HepG2 (cell line): ENCODE data around the gene SIAH2. TPM values are rescaled to one million over a fixed set of nuclear protein-coding genes. Genes with fewer than 3 reads are reported as not detected.

Experiments used
- ATAC-seq: fragments of 200-7000 bp; cut with Tn5 transposase; 3 replicates; pipeline ENCODE4 v1.9.1; 2020; ENCODE audit warnings: mild to moderate bottlenecking, moderate library complexity
- BruUV-seq: library from RNA; stranded (reverse); fragments of 400-500 nt; replicated peaks from 2 replicates; lab custom pipeline; 2021; lab: Mats Ljungman, UMichigan
- CTCF ChIA-PET: fragments of 300-600 bp; formaldehyde crosslinking; extraction: SDS; loops from one replicate; lab custom pipeline; 2021; ENCODE audit warnings: low total read pairs, inconsistent platforms, low intra/inter-chr PET ratio; lab: Yijun Ruan, JAX
- POLR2A ChIA-PET: fragments of 350-600 bp; sonication (Branson Sonifier 250); formaldehyde crosslinking; loops from one replicate; lab custom pipeline; 2020; ENCODE audit warnings: antibody characterized with exemption, inconsistent platforms; lab: Yijun Ruan, JAX
- DNase-seq: peaks from one replicate; pipeline ENCODE4 v3.0.0-alpha.2; 2015; ENCODE audit warnings: low spot score
- FAIRE-seq: peaks from 3 replicates; lab custom pipeline; 2011; peaks lifted over from hg19 to GRCh38; lab: Jason Lieb, UNC
- H2AFZ ChIP-seq: one replicate; pipeline ENCODE4 v1.6.1; 2011; ENCODE audit warnings: low read length, inconsistent platforms
- H3K27ac ChIP-seq: fragments of 300-600 bp; 3 replicates; pipeline ENCODE4 v1.8.0; 2011; ENCODE audit warnings: mixed run types, mild to moderate bottlenecking, mixed read lengths, low read length, inconsistent platforms; ENCODE audit not compliant: insufficient read depth; ENCODE audit errors: extremely low read length
- H3K27me3 ChIP-seq, 2 experiments: fragments of 200-600 bp in 1 of 2; 2 replicates in 1 of 2; 3 replicates in 1 of 2; pipeline versions ENCODE4 v1.6.0 to v1.8.0; 2011; ENCODE audit warnings: low read length in 2 of 2, mild to moderate bottlenecking in 2 of 2, moderate library complexity in 2 of 2, inconsistent platforms in 1 of 2; ENCODE audit not compliant: insufficient read depth in 2 of 2, control insufficient read depth in 1 of 2
- H3K36me3 ChIP-seq, 2 experiments: fragments of 200-600 bp in 1 of 2; replicated peaks in 1 of 2; 2 replicates in 1 of 2; 3 replicates in 1 of 2; pipeline versions ENCODE4 v1.5.1 to v1.8.0; 2011; ENCODE audit warnings: low read length in 2 of 2, inconsistent platforms in 1 of 2; ENCODE audit not compliant: insufficient read depth in 2 of 2, control insufficient read depth in 1 of 2
- H3K4me1 ChIP-seq: 2 replicates; pipeline ENCODE4 v1.5.1; 2012; ENCODE audit warnings: low read length, inconsistent platforms; ENCODE audit not compliant: insufficient read depth
- H3K4me2 ChIP-seq: 2 replicates; pipeline ENCODE4 v1.6.0; 2011; ENCODE audit warnings: low read depth, low read length, inconsistent platforms
- H3K4me3 ChIP-seq, 3 experiments: fragments of 200-600 bp in 1 of 3; sonication (generic), shearing (Covaris generic) in 1 of 3; replicated peaks in 1 of 3; 2 replicates each; pipeline ENCODE4 v1.5.1; 2011 to 2016; ENCODE audit warnings: low read length in 3 of 3, inconsistent platforms in 2 of 3, low read depth in 2 of 3, mild to moderate bottlenecking in 2 of 3, control low read depth in 1 of 3, mixed read lengths in 1 of 3; ENCODE audit not compliant: insufficient read depth in 1 of 3
- H3K79me2 ChIP-seq: one replicate; pipeline ENCODE4 v1.6.1; 2011; ENCODE audit warnings: low read length, inconsistent platforms; ENCODE audit not compliant: insufficient read depth
- H3K9ac ChIP-seq: 2 replicates; pipeline ENCODE4 v1.6.0; 2011; ENCODE audit warnings: mild to moderate bottlenecking, low read depth, low read length, inconsistent platforms; ENCODE audit not compliant: insufficient read depth
- H3K9me3 ChIP-seq: 2 replicates; pipeline ENCODE4 v1.5.1; 2012; ENCODE audit warnings: mild to moderate bottlenecking, low read length
- H4K20me1 ChIP-seq: 2 replicates; pipeline ENCODE4 v1.6.0; 2011; ENCODE audit warnings: inconsistent platforms, mild to moderate bottlenecking, low read length, moderate library complexity; ENCODE audit not compliant: insufficient read depth
- FOXA3 ChIP-seq: IDR thresholded peaks from 2 replicates; pipeline ENCODE4 v1.6.1; 2016; ENCODE audit warnings: missing genetic modification reagents, missing compliant biosample characterization
- GATAD2A ChIP-seq: IDR thresholded peaks from 2 replicates; pipeline ENCODE4 v1.6.1; 2016
- HMGA1 ChIP-seq: sonication (generic); formaldehyde crosslinking; conservative IDR thresholded peaks from 2 replicates; pipeline ENCODE4 v1.4.0; 2020; ENCODE audit warnings: missing genetic modification reagents
- HNF4A ChIP-seq: sonication (generic); formaldehyde crosslinking; IDR thresholded peaks from 2 replicates; pipeline ENCODE4 v1.4.0; 2020; ENCODE audit warnings: missing genetic modification reagents
- KDM3A ChIP-seq: IDR thresholded peaks from 2 replicates; pipeline ENCODE4 v1.6.1; 2018; ENCODE audit warnings: low read depth, missing compliant biosample characterization
- KLF6 ChIP-seq: IDR thresholded peaks from 2 replicates; pipeline ENCODE4 v1.8.0; 2016; ENCODE audit warnings: missing biosample characterization, missing genetic modification reagents
- KMT2B ChIP-seq: IDR thresholded peaks from 2 replicates; pipeline ENCODE4 v1.6.1; 2016; ENCODE audit warnings: missing genetic modification reagents, missing compliant biosample characterization
- POLR2A ChIP-seq, 2 experiments: IDR thresholded peaks; 2 replicates each; pipeline ENCODE4 v1.6.1; 2011; ENCODE audit warnings: low read depth in 2 of 2, low read length in 2 of 2, mild to moderate bottlenecking in 1 of 2, moderate library complexity in 1 of 2; ENCODE audit not compliant: insufficient read depth in 1 of 2
- REPIN1 ChIP-seq: sonication (generic); formaldehyde crosslinking; IDR thresholded peaks from 2 replicates; pipeline ENCODE4 v1.8.0; 2022; ENCODE audit warnings: missing genetic modification reagents, low read depth, mild to moderate bottlenecking, borderline replicate concordance
- SOX6 ChIP-seq, 2 experiments: fragments of 450-650 bp in 1 of 2; sonication (generic) in 1 of 2; formaldehyde crosslinking in 1 of 2; IDR thresholded peaks; 2 replicates each; pipeline versions ENCODE4 v1.4.0 to v1.6.1; 2017 to 2020; ENCODE audit warnings: antibody characterized with exemption in 1 of 2, mild to moderate bottlenecking in 1 of 2, missing genetic modification reagents in 1 of 2
- ZBTB7A ChIP-seq: sonication (generic); formaldehyde crosslinking; IDR thresholded peaks from 2 replicates; pipeline ENCODE4 v1.8.0; 2022; ENCODE audit warnings: mild to moderate bottlenecking, missing genetic modification reagents
- ZNF317 ChIP-seq: sonication (generic); formaldehyde crosslinking; IDR thresholded peaks from 2 replicates; pipeline ENCODE4 v1.5.0; 2020; ENCODE audit warnings: mild to moderate bottlenecking, missing genetic modification reagents
- ZNF883 ChIP-seq: sonication (generic); formaldehyde crosslinking; IDR thresholded peaks from 2 replicates; pipeline ENCODE4 v1.5.1; 2020; ENCODE audit warnings: mild to moderate bottlenecking, missing genetic modification reagents; ENCODE audit errors: not compliant biosample characterization
- ZSCAN21 ChIP-seq: sonication (generic); formaldehyde crosslinking; IDR thresholded peaks from 2 replicates; pipeline ENCODE4 v1.8.0; 2022; ENCODE audit warnings: mild to moderate bottlenecking, missing genetic modification reagents, moderate library complexity, borderline replicate concordance
- WGBS: methylation state at CpG from one replicate; pipeline ENCODE4 v1.1.6; 2017; ENCODE audit warnings: low lambda C conversion rate; 5-methylcytosine and 5-hydroxymethylcytosine counted together
- in situ Hi-C: cut with HindIII; loops from 2 replicates; pipeline ENCODE4 v1.10.0; 2017; ENCODE audit warnings: low pct_unique_long_range_greater_than_20kb; ENCODE audit not compliant: extremely low pct_ligation_motif_present
- intact Hi-C: fragments of 100-400 bp; cut with micrococcal nuclease; formaldehyde crosslinking; loops from one replicate; pipeline ENCODE4 v1.10.0; 2022; ENCODE audit not compliant: unreplicated experiment
- polyA plus RNA-seq, 8 experiments: library from polyadenylated mRNA; depleted of rRNA in 3 of 8; stranded (reverse) in 7 of 8; unstranded in 1 of 8; fragments of >200 nt; fragmentation: Illumina TruSeq in 4 of 8; extraction: Trizol in 4 of 8; gene quantifications; 2 replicates each; pipeline versions ENCODE4 v1.2.1 to v1.2.3, GENCODE V29; 2011 to 2016; ENCODE audit warnings: low read depth in 4 of 8, missing spikeins in 1 of 8, mixed read lengths in 1 of 8; ENCODE audit not compliant: insufficient read depth in 1 of 8
- total RNA-seq, 5 experiments: library from RNA; depleted of rRNA; stranded (reverse); fragments of >200 nt; fragmentation: Illumina TruSeq; extraction: Trizol; gene quantifications; 2 replicates each; pipeline ENCODE4 v1.2.3, GENCODE V29; 2016; ENCODE audit warnings: low read depth in 1 of 5
- TF ChIP-seq, protein P1 (sequence below): sonication (generic); formaldehyde crosslinking; IDR thresholded peaks from 2 replicates; pipeline ENCODE4 v1.4.0; 2020; ENCODE audit warnings: missing genetic modification reagents, borderline replicate concordance
- TF ChIP-seq, protein P2 (sequence below): IDR thresholded peaks from 2 replicates; pipeline ENCODE4 v1.6.1; 2012; ENCODE audit warnings: low read depth, low read length, improper control_type of control experiment
- TF ChIP-seq, protein P3 (sequence below): sonication (generic); formaldehyde crosslinking; IDR thresholded peaks from 2 replicates; pipeline ENCODE4 v1.5.1; 2020; ENCODE audit warnings: missing genetic modification reagents, mild to moderate bottlenecking, borderline replicate concordance

Gene SIAH2
- total and polyA plus RNA-seq, 2 of the 13 experiments (the other 11 are each of a cell fraction or from before 2014, with no cell fraction given), result 71.8 to 117 TPM

DNA sequence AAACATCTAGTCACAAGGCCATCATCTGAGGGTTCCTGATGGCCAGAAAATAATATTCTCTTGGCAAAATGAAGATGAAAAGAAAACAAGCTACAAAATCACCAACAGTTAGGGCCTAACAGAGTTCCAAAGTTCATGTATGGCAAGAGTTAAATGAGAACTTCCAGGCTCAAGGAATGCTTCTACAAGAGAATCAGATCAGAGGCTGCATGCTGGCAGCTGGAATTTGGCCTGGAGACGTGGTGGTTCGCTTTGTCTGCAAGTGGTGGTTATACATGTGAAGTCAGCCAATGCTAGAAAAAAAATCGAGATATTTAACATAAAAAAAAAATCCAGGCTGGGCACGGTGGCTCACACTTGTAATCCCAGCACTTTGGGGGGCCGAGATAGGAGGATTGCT, 5.6 kb downstream of the SIAH2 start (continued):
- TF ChIP-seq KMT2B (no peak), GATAD2A (CRISPR knock-in tag) (no peak), HNF4A (CRISPR knock-in tag) (peak; percentile 52), HMGA1 (CRISPR knock-in tag) (no peak), ZNF883 (CRISPR knock-in tag) (no peak)
- TF ChIP-seq, protein P1, sequence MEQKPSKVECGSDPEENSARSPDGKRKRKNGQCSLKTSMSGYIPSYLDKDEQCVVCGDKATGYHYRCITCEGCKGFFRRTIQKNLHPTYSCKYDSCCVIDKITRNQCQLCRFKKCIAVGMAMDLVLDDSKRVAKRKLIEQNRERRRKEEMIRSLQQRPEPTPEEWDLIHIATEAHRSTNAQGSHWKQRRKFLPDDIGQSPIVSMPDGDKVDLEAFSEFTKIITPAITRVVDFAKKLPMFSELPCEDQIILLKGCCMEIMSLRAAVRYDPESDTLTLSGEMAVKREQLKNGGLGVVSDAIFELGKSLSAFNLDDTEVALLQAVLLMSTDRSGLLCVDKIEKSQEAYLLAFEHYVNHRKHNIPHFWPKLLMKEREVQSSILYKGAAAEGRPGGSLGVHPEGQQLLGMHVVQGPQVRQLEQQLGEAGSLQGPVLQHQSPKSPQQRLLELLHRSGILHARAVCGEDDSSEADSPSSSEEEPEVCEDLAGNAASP (CRISPR knock-in tag), result no peak
- TF ChIP-seq, protein P2, sequence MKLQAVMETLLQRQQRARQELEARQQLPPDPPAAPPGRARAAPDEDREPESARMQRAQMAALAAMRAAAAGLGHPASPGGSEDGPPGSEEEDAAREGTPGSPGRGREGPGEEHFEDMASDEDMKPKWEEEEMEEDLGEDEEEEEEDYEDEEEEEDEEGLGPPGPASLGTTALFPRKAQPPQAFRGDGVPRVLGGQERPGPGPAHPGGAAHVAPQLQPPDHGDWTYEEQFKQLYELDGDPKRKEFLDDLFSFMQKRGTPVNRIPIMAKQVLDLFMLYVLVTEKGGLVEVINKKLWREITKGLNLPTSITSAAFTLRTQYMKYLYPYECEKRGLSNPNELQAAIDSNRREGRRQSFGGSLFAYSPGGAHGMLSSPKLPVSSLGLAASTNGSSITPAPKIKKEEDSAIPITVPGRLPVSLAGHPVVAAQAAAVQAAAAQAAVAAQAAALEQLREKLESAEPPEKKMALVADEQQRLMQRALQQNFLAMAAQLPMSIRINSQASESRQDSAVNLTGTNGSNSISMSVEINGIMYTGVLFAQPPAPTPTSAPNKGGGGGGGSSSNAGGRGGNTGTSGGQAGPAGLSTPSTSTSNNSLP, result no peak

DNA sequence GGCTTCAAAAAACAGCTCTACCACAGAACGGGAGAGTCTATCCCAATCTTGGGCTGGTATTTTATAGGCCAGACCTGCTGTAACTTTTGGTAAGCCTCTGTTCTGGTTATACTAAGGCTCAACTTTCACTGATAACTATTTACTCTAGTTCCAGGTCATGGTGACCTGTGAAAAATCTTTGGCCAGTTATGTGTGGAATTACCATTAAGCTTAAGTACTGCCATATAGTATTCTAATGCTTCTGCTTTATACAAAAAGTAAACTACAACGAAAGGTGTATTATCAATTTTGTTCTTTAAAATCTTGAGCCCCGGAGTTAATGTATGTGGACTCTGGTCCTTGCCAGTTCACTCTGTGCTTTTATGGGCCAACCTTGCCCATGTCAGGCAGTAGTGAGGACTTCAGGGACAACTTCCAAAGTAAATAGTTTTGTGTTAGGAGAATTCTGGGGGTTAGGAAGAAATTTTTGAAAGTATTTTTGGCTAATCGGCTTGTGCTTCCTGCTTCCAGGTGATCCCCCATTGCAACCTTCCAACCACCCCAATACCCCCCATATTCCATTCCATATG, 6.4 kb downstream of the SIAH2 start:
- Histone ChIP-seq H4K20me1 (peaks cover 80% of the 10 kb centered on the region), H3K9me3 (no peaks in the 10 kb centered on the region), H3K9ac (peak overlapping the region; percentile 30; the same call in 1 of the 2 replicates), H3K4me3 (peak overlapping the region in 2 of 3 experiments; percentile 8 to 27; a peak in 2 of 6 replicates), H2AFZ (no peak overlapping the region), H3K4me2 (peak overlapping the region; percentile 75), H3K4me1 (peaks cover 84% of the 10 kb centered on the region), H3K79me2 (peaks cover 93% of the 10 kb centered on the region), H3K27ac (peak overlapping the region; percentile 62), H3K36me3 (peaks cover 12 to 45% of the 10 kb centered on the region in 2 experiments), H3K27me3 (no peaks in the 10 kb centered on the region; a peak in 2 of 5 replicates)
- DNase-seq, result no peak
- peak; percentile 8 for FAIRE-seq
- WGBS, result 31% methylated on average over 4 of the region's 4 CpGs
- in situ Hi-C loops (no loop called here), intact Hi-C loops (no loop called here)
- ChIA-PET POLR2A (interaction anchor here (1.3 to 1.9 kb wide), 3 partner anchors 9 to 22 kb away, joined by 3 to 5 read pairs (median 5); no protein-coding TSS in a partner anchor), CTCF (no interaction called here)
- BruUV-seq, result no TSS peak
- peak; percentile 53 for ATAC-seq
- TF ChIP-seq FOXA3 (CRISPR knock-in tag) (0 out of 2 replicates have a peak, but pooled peaks have one; percentile 7), POLR2A (IDR thresholded peaks at IDR 0.05; ENCODE audit: insufficient read depth in 1 of 2, low read depth in 2 of 2, low read length in 2 of 2) (0 out of 4 replicates have a peak, but pooled peaks of 1 of the 2 experiments have one; percentile 19), SOX6 (IDR thresholded peaks at IDR 0.05) (no peak), SOX6 (CRISPR knock-in tag; IDR thresholded peaks at IDR 0.05) (0 out of 2 replicates have a peak, but pooled peaks have one; percentile 17), HNF4A (CRISPR knock-in tag) (peak; percentile 44), ZSCAN21 (CRISPR knock-in tag) (no peak), ZNF317 (CRISPR knock-in tag) (no peak), REPIN1 (CRISPR knock-in tag) (no peak), KLF6 (CRISPR knock-in tag) (no peak), KDM3A (CRISPR knock-in tag) (0 out of 2 replicates have a peak, but pooled peaks have one; percentile 17), ZBTB7A (CRISPR knock-in tag) (no peak)
- TF ChIP-seq, protein P3, sequence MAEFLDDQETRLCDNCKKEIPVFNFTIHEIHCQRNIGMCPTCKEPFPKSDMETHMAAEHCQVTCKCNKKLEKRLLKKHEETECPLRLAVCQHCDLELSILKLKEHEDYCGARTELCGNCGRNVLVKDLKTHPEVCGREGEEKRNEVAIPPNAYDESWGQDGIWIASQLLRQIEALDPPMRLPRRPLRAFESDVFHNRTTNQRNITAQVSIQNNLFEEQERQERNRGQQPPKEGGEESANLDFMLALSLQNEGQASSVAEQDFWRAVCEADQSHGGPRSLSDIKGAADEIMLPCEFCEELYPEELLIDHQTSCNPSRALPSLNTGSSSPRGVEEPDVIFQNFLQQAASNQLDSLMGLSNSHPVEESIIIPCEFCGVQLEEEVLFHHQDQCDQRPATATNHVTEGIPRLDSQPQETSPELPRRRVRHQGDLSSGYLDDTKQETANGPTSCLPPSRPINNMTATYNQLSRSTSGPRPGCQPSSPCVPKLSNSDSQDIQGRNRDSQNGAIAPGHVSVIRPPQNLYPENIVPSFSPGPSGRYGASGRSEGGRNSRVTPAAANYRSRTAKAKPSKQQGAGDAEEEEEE, result no peak
